ENCODE data around the gene TNIK.

Gene TNIK

DNA sequence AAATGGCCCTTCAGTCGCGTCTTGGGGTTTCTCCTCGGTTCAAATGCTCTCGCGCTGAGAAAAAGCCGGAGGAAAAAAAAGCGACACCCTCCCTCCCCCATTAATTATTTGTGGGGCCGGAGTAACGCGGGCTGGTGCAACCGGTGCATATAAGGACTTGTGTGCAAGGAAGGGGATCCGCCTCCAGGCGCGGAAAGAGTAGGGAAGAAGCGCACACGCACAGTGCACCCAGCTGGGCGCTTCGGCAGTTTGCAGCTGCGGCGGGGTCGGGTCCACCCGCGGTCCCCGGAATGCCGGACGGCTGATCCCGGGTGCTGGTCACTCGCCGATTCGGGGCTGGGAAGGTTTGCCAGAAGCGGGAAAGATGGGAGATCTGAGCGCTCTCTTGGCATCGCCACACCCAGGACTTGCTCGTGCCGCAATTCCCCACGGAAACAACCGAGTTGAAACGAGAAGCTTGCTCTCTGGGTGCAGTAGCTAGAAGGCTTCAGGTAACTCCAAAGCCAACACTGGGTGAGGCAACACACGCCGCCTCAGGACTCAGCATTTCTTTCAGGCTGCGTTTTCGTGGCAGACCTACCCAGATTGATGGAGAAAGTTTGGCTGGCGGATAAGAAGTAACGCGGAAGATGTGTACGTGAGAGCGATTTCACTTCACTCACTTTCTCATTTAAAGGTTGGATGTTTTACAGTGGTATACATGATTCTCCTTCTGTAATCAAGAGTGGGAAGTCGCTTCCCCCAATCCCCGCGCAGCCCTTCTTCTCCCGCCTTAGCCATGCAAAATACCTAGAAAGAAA lies 720 bp upstream of the TNIK start:
- TF ChIP-seq MYC (IDR thresholded peaks at IDR 0.05; ENCODE audit: low read depth, low read length) (no peak; the same call in 1 of the 2 replicates), POLR2A (IDR thresholded peaks at IDR 0.05; ENCODE audit: extremely low read depth, insufficient read length) (peak; percentile 9)
- TF ChIP-seq, protein P1, sequence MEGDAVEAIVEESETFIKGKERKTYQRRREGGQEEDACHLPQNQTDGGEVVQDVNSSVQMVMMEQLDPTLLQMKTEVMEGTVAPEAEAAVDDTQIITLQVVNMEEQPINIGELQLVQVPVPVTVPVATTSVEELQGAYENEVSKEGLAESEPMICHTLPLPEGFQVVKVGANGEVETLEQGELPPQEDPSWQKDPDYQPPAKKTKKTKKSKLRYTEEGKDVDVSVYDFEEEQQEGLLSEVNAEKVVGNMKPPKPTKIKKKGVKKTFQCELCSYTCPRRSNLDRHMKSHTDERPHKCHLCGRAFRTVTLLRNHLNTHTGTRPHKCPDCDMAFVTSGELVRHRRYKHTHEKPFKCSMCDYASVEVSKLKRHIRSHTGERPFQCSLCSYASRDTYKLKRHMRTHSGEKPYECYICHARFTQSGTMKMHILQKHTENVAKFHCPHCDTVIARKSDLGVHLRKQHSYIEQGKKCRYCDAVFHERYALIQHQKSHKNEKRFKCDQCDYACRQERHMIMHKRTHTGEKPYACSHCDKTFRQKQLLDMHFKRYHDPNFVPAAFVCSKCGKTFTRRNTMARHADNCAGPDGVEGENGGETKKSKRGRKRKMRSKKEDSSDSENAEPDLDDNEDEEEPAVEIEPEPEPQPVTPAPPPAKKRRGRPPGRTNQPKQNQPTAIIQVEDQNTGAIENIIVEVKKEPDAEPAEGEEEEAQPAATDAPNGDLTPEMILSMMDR (IDR thresholded peaks at IDR 0.05; ENCODE audit: low read depth, low read length), result no peak
- TF ChIP-seq, protein P2, sequence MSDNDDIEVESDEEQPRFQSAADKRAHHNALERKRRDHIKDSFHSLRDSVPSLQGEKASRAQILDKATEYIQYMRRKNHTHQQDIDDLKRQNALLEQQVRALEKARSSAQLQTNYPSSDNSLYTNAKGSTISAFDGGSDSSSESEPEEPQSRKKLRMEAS (IDR thresholded peaks at IDR 0.05; ENCODE audit: low read depth, low read length), result peak; percentile 25; the same call in 1 of the 2 replicates
- peak overlapping the region; percentile 91 for H3K4me3 ChIP-seq (ENCODE audit: low read depth, low read length)
- DNase-seq (ENCODE audit: low read depth), result peak; percentile 90

DNA sequence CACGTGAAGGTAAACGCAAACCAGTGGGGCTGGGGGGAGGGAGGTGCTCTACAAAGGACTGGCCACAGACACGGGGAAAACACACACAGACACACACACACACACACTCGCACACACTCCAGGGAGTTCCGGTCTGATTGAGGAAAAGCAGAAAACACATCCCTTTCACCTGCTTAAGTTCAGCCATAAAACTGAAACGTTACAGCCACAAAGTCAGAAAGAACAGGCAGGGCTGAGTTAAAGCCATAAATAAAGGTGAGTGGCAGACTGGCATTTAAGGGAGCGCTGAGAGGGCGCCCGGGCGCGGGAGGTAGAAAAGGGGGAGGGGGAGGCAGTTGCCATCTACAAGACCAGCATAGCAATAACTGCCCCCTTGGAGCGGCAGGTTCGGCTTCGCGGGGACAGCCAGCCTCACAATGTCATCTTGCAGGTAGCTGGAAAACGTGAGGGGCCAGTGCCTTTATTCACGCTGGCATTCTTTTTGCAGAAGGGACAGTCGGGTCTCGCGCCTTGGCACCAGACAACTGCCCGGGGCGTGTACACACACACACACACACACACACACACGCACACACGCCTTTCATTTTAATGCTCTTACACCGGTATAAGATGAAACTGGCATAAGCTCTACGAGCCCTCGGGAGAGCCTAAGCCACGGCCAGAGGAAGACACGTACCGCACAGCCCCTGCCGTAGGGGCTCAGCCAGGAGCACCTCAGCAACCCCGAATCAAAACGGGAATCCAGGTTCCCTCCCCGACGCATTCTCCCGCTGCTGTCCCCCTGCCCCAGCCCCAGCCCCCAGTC lies 866 bp downstream of the TNIK start:
- TF ChIP-seq MYC (IDR thresholded peaks at IDR 0.05; ENCODE audit: low read depth, low read length), result peak; percentile 33; the same call in 1 of the 2 replicates
- TF ChIP-seq, protein P2 (IDR thresholded peaks at IDR 0.05; ENCODE audit: low read depth, low read length), result no peak
- DNase-seq (ENCODE audit: low read depth), result peak; percentile 57
- H3K4me3 ChIP-seq (ENCODE audit: low read depth, low read length), result peak overlapping the region; percentile 91

DNA sequence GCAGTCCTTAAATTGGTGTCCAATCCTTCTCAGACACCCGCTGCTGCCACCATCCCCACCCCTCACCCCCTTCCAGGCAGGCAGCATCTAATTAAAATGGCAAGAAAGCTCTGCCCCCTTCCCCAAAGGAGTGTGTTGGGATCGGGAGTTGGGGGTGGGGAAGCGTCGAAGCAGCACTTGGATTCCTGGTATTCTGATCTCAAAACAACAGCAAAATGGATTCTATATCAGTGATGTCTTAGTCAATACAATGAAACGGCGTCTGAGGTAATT lies 1.4 kb downstream of the TNIK start:
- peak overlapping the region; percentile 91 for H3K4me3 ChIP-seq (ENCODE audit: low read depth, low read length)
- TF ChIP-seq, protein P1 (IDR thresholded peaks at IDR 0.05; ENCODE audit: low read depth, low read length), result no peak
- TF ChIP-seq POLR2A (IDR thresholded peaks at IDR 0.05; ENCODE audit: extremely low read depth, insufficient read length) (no peak), MYC (IDR thresholded peaks at IDR 0.05; ENCODE audit: low read depth, low read length) (no peak)
- TF ChIP-seq, protein P2 (IDR thresholded peaks at IDR 0.05; ENCODE audit: low read depth, low read length), result no peak
- DNase-seq (ENCODE audit: low read depth), result no peak

DNA sequence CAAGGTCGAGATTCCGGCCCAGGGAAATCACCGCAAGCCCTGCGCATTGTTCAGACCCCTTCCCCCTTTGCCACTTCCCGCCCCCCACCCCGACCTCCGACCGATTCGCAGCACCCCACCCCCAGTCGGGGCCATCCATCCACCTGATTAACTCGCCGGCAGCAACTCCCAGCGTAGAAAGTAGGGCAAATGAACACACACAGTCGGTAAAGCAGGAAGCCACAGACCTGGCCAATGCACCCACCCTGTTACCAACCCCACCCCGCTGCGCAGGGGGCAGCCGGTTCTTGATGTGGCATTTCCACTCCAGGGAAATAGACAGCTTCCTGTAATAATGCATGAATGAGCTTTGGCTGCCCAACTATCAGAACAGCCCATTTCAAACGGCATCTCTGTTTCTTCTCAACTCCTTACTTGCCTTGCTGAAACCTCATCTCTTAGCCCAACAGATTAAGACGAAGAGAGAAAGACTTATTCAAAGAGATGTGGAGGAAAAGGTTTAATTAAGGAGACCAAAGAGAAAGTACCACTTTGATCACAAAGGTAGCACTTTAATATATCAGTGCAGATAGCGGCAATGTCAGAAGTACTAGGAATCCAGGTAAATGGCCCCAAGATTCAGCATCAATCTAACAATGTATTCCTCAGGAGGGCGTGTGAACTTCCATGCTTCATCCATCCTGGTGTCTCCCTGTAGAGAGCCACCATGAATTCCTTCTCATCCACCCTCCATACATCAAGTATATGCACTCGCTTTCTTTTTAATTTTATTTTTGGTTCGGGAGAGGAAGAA lies 1.9 kb downstream of the TNIK start:
- DNase-seq (ENCODE audit: low read depth), result peak; percentile 36
- H3K4me3 ChIP-seq (ENCODE audit: low read depth, low read length), result peak overlapping the region; percentile 91
- TF ChIP-seq POLR2A (IDR thresholded peaks at IDR 0.05; ENCODE audit: extremely low read depth, insufficient read length) (no peak), MYC (IDR thresholded peaks at IDR 0.05; ENCODE audit: low read depth, low read length) (no peak)
- TF ChIP-seq, protein P1 (IDR thresholded peaks at IDR 0.05; ENCODE audit: low read depth, low read length), result no peak
- TF ChIP-seq, protein P2 (IDR thresholded peaks at IDR 0.05; ENCODE audit: low read depth, low read length), result no peak

DNA sequence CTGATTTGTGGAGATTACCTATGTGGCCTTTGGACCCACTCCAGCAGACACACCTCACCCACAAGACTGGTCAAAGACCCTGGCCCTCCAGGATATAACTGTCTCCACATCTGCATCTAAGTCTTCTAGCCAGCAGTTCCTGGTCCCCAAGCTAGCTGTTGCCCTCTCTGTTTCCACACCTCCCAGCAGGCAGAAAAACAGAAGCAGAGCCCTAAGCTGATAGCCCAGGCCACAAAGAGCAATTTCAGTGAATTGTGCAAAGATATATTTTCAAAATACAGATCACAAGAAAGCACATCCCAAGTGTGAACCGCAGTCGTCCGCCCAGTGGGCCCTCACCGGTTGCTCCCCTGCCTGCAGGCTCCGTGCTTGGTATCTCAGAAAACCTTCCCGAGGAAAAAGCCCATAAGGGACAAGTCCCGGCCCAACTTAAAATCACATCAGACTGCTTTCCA lies 2.6 kb downstream of the TNIK start:
- peak; percentile 30 for DNase-seq (ENCODE audit: low read depth)
- no peak for TF ChIP-seq POLR2A (IDR thresholded peaks at IDR 0.05; ENCODE audit: extremely low read depth, insufficient read length)
- TF ChIP-seq, protein P1 (IDR thresholded peaks at IDR 0.05; ENCODE audit: low read depth, low read length), result no peak
- TF ChIP-seq, protein P2 (IDR thresholded peaks at IDR 0.05; ENCODE audit: low read depth, low read length), result no peak
- H3K4me3 ChIP-seq (ENCODE audit: low read depth, low read length), result peak overlapping the region; percentile 91

Data from NB4 (cell line).